Subcutaneous adipose tissue (tissue), 4 donors: ENCODE data around the gene EXOC4. TPM values are rescaled to one million over a fixed set of nuclear protein-coding genes. Genes with fewer than 3 reads are reported as not detected.

Experiments
- CTCF ChIP-seq: fragments of 450-650 bp; IDR thresholded peaks from one replicate; pipeline ENCODE4 v1.5.1; 2016; ENCODE audit warnings: low read depth, mild to moderate bottlenecking, control low read depth, antibody characterized with exemption, moderate library complexity
- total RNA-seq, 4 donors: library from RNA; depleted of rRNA; stranded (reverse); fragments of >200 nt; gene quantifications; one replicate each; pipeline ENCODE4 v1.1.0, GENCODE V29; 2016

The EXOC4 gene
- total RNA-seq, 4 donors from 2014 or later = 62.9 to 84.3 (median 77.3) TPM

DNA sequence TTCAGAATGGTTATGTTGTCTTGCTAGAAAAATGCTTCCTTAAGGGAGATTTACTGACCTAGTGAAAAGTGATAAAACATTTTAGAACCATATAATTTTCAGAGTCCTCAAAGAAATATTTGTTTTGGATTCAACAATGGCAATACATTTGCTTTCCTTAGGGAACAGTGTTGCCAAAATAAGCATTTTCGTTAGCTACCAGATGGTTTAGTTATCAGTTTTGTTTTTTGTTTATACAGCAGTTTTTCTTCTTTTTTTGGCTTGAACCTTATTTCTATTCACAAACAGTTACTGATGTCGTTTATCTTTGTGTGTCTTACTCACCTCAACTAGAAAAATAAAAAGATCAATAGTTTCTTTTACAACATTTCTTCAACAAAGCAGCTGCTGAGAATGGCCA lies 48.6 kb downstream of the EXOC4 start:
- TF ChIP-seq CTCF = no peak

DNA sequence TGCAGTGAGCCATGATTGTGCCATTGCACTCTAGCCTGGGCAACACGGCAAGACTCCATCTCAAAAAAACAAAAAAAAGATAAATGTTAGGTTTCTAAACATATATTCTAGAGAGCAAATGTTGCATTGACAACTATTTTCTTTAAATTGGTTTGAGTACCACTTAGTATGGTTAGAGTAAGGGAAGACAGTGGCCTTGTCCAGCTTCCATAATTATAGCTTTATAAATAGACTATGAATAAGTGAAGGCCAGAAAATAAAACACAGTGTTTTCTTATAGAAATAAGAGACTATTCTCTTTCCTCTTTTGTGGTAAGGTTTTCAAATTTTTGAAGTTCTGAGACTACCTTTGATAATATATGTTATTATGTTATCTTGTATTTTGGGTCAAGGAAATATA lies 50.5 kb downstream of the EXOC4 start:
- no peak for TF ChIP-seq CTCF

- TF ChIP-seq CTCF = no peak
Measured at GRCh38 chr7:133303931-133304330, 51.1 kb downstream of the EXOC4 start.

- TF ChIP-seq CTCF = no peak
Measured at GRCh38 chr7:133309333-133309732, 56.5 kb downstream of the EXOC4 start.

- TF ChIP-seq CTCF = no peak
Measured at GRCh38 chr7:133310232-133310862, 57.5 kb downstream of the EXOC4 start.

- TF ChIP-seq CTCF = no peak
Measured at GRCh38 chr7:133313575-133313974, 60.7 kb downstream of the EXOC4 start.

DNA sequence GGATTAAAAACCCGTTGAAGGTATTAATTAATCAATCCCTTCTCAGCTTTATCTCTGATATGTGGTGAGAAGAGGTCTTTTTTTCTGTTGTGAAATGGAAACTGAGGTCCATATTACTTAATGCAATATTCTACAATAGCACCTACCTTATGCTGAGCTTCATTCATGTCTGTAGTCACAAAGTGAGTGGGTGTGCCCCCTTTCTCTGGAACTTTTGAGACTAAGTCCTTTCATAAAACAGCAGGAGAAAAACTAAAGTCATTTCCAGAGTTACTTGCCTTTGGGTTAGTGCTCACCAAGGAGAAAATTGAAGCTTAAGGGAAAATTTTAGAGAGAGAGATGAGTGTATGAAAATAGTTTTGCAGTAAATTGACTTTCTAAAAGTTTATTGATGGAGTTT lies 61.2 kb downstream of the EXOC4 start:
- TF ChIP-seq CTCF = no peak
